AG10803 (cell line): ENCODE data around the gene DKKL1.

Experiments used
- DNase-seq: peaks from one replicate; pipeline ENCODE4 v3.0.0; 2010; ENCODE audit warnings: low read depth
- H3K4me3 ChIP-seq: 2 replicates; pipeline ENCODE4 v1.5.1; 2011; ENCODE audit warnings: mild to moderate bottlenecking, low read length, control low read depth
- CTCF ChIP-seq: conservative IDR thresholded peaks from 2 replicates; pipeline ENCODE4 v1.5.1; 2011; ENCODE audit warnings: mild to moderate bottlenecking, low read length, control low read depth, inconsistent platforms

DKKL1 gene

GRCh38 chr19:49403404-49404187 lies 39.9 kb downstream of the DKKL1 start:
- no peak for DNase-seq
- no peak overlapping the region for H3K4me3 ChIP-seq
- no peak for TF ChIP-seq CTCF

- DNase-seq, result no peak
- no peak for TF ChIP-seq CTCF
- no peak overlapping the region for H3K4me3 ChIP-seq
Observed at GRCh38 chr19:49407079-49407478, 43.4 kb downstream of the DKKL1 start.

- H3K4me3 ChIP-seq, result no peak overlapping the region
- no peak for DNase-seq
Observed at GRCh38 chr19:49407482-49408015, 43.9 kb downstream of the DKKL1 start.

GRCh38 chr19:49408816-49409440 lies 45.3 kb downstream of the DKKL1 start:
- no peak for DNase-seq
- TF ChIP-seq CTCF, result no peak
- no peak overlapping the region for H3K4me3 ChIP-seq

More at GRCh38 chr19:49407482-49408015, 43.9 kb downstream of the DKKL1 start:
- no peak for TF ChIP-seq CTCF

- no peak for TF ChIP-seq CTCF
- no peak for DNase-seq
- H3K4me3 ChIP-seq, result no peak overlapping the region
Observed at GRCh38 chr19:49409441-49410029, 45.9 kb downstream of the DKKL1 start.

- DNase-seq, result no peak
- no peak overlapping the region for H3K4me3 ChIP-seq
Observed at GRCh38 chr19:49411681-49412326, 48.1 kb downstream of the DKKL1 start.

More at GRCh38 chr19:49411681-49412326, 48.1 kb downstream of the DKKL1 start:
- TF ChIP-seq CTCF, result no peak
